Peyer's patch (tissue), 4 donors: ENCODE data around the gene ARHGEF12.

ENCODE experiments used
- POLR2A ChIP-seq, 2 donors: fragments of 450-650 bp; IDR thresholded peaks; one replicate each; pipeline ENCODE4 v1.5.1; 2017; ENCODE audit warnings: antibody characterized with exemption in 2 of 2, mild to moderate bottlenecking in 2 of 2, moderate library complexity in 2 of 2
- TF ChIP-seq, protein P1 (sequence below), 6 experiments: fragments of 450-650 bp in 4 of 6; fragments of 200-600 bp in 2 of 6; sonication (generic) in 1 of 6; IDR thresholded peaks; one replicate each; pipeline ENCODE4 v1.5.1; 2017 to 2019; ENCODE audit warnings: antibody characterized with exemption in 6 of 6, mild to moderate bottlenecking in 3 of 6, moderate library complexity in 1 of 6

DNA sequence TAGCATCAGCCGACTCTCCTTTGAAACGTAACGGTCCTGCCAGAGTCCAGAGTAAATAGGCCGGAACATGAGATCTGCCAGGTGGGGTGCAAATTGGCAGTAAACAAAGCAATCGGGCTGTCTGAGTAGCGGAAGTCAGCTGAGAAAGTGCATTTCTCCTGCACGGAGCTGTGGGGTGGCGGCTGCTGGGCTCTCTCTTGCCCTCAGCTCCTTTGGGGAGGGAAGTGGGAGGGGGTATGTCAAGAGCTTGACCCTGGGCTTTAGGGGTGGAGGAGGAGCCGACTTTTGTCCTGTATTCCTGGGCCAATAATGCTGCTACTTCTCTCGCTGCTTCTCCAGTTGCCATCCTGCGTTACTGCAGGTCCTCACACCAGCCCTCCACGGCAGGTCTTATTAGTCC lies 187.0 kb downstream of the ARHGEF12 start:
- TF ChIP-seq, protein P1, sequence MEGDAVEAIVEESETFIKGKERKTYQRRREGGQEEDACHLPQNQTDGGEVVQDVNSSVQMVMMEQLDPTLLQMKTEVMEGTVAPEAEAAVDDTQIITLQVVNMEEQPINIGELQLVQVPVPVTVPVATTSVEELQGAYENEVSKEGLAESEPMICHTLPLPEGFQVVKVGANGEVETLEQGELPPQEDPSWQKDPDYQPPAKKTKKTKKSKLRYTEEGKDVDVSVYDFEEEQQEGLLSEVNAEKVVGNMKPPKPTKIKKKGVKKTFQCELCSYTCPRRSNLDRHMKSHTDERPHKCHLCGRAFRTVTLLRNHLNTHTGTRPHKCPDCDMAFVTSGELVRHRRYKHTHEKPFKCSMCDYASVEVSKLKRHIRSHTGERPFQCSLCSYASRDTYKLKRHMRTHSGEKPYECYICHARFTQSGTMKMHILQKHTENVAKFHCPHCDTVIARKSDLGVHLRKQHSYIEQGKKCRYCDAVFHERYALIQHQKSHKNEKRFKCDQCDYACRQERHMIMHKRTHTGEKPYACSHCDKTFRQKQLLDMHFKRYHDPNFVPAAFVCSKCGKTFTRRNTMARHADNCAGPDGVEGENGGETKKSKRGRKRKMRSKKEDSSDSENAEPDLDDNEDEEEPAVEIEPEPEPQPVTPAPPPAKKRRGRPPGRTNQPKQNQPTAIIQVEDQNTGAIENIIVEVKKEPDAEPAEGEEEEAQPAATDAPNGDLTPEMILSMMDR (IDR thresholded peaks at IDR 0.05), result no peak
- TF ChIP-seq POLR2A (IDR thresholded peaks at IDR 0.05), result no peak
